IMR-90 (cell line): ENCODE measurements around the gene WDR1. TPM values are rescaled to one million over a fixed set of nuclear protein-coding genes. Genes with fewer than 3 reads are reported as not detected.

ENCODE experiments used
- ATAC-seq: fragments of 200-7000 bp; cut with Tn5 transposase; 2 replicates; pipeline ENCODE4 v1.9.1; 2020; ENCODE audit warnings: low read depth, mild to moderate bottlenecking, moderate library complexity
- BruUV-seq: library from RNA; stranded (reverse); fragments of 400-500 nt; replicated peaks from 2 replicates; lab custom pipeline; 2021; lab: Mats Ljungman, UMichigan
- CTCF ChIA-PET: fragments of 300-600 bp; formaldehyde crosslinking; extraction: SDS; loops from one replicate; lab custom pipeline; 2021; ENCODE audit warnings: antibody characterized with exemption; lab: Yijun Ruan, JAX
- POLR2A ChIA-PET: fragments of 300-600 bp; sonication (Branson Sonifier 250); formaldehyde crosslinking; loops from one replicate; lab custom pipeline; 2022; ENCODE audit warnings: antibody characterized with exemption; ENCODE audit not compliant: unreplicated experiment; lab: Charles Lee
- DNase-seq: peaks from one replicate; pipeline ENCODE4 v3.0.0; 2013
- H2AFZ ChIP-seq: replicated peaks from 2 replicates; pipeline ENCODE3; 2013; ENCODE audit warnings: low read length, mild to moderate bottlenecking; ENCODE audit not compliant: poor library complexity
- H2AK5ac ChIP-seq: 2 replicates; pipeline ENCODE4 v1.6.1; 2013; ENCODE audit warnings: low read depth, low read length, inconsistent platforms
- H2AK9ac ChIP-seq: replicated peaks from 2 replicates; pipeline ENCODE3; 2013; ENCODE audit warnings: mild to moderate bottlenecking, low read depth, low read length, moderate library complexity; ENCODE audit not compliant: poor library complexity
- H2BK120ac ChIP-seq: 2 replicates; pipeline ENCODE4 v1.6.1; 2013; ENCODE audit warnings: low read depth, low read length, inconsistent platforms
- H2BK15ac ChIP-seq: 3 replicates; pipeline ENCODE4 v1.6.1; 2013; ENCODE audit warnings: low read depth, low read length, inconsistent platforms
- H2BK20ac ChIP-seq: 2 replicates; pipeline ENCODE4 v1.6.1; 2013; ENCODE audit warnings: low read depth, mild to moderate bottlenecking, inconsistent platforms, low read length, moderate library complexity
- H2BK5ac ChIP-seq: 2 replicates; pipeline ENCODE4 v1.6.1; 2013; ENCODE audit warnings: mild to moderate bottlenecking, low read depth, low read length, inconsistent platforms; ENCODE audit not compliant: poor library complexity, severe bottlenecking
- H3K14ac ChIP-seq: replicated peaks from 2 replicates; pipeline ENCODE4 v1.6.1; 2013; ENCODE audit warnings: low read depth, low read length, inconsistent platforms
- H3K18ac ChIP-seq: 2 replicates; pipeline ENCODE4 v1.6.1; 2013; ENCODE audit warnings: low read depth, low read length, control low read depth
- H3K23ac ChIP-seq: 2 replicates; pipeline ENCODE4 v1.6.1; 2013; ENCODE audit warnings: low read depth, low read length, inconsistent platforms
- H3K27ac ChIP-seq: 2 replicates; pipeline ENCODE4 v1.5.1; 2013; ENCODE audit warnings: mild to moderate bottlenecking, control low read depth, low read length; ENCODE audit not compliant: insufficient read depth
- H3K27me3 ChIP-seq: 2 replicates; pipeline ENCODE4 v1.6.1; 2013; ENCODE audit warnings: low read length; ENCODE audit not compliant: control insufficient read depth, insufficient read depth
- H3K36me3 ChIP-seq: 2 replicates; pipeline ENCODE4 v1.6.1; 2013; ENCODE audit warnings: low read length, mixed read lengths; ENCODE audit not compliant: control insufficient read depth, insufficient read depth
- H3K4ac ChIP-seq: 2 replicates; pipeline ENCODE4 v1.6.1; 2013; ENCODE audit warnings: low read depth, low read length, inconsistent platforms
- H3K4me1 ChIP-seq: 2 replicates; pipeline ENCODE4 v1.6.1; 2013; ENCODE audit warnings: low read length, mixed read lengths; ENCODE audit not compliant: control insufficient read depth, insufficient read depth
- H3K4me2 ChIP-seq: 2 replicates; pipeline ENCODE4 v1.6.1; 2013; ENCODE audit warnings: low read depth, mild to moderate bottlenecking, control low read depth, low read length, moderate library complexity
- H3K4me3 ChIP-seq: 2 replicates; pipeline ENCODE4 v1.5.1; 2013; ENCODE audit warnings: low read depth, mild to moderate bottlenecking, control low read depth, low read length, moderate library complexity; ENCODE audit not compliant: insufficient read depth
- H3K56ac ChIP-seq: 2 replicates; pipeline ENCODE4 v1.6.1; 2013; ENCODE audit warnings: low read length, inconsistent platforms; ENCODE audit not compliant: insufficient read depth; ENCODE audit errors: extremely low read depth
- H3K79me1 ChIP-seq, 2 experiments: 2 replicates each; pipeline ENCODE4 v1.6.1; 2013; ENCODE audit warnings: low read length in 2 of 2, inconsistent platforms in 1 of 2, low read depth in 1 of 2
- H3K9ac ChIP-seq: 2 replicates; pipeline ENCODE4 v1.6.1; 2013; ENCODE audit warnings: low read depth, low read length, control low read depth
- H3K9me1 ChIP-seq: 2 replicates; pipeline ENCODE4 v1.6.1; 2013; ENCODE audit warnings: low read length, inconsistent platforms; ENCODE audit not compliant: insufficient read depth
- H3K9me3 ChIP-seq: 2 replicates; pipeline ENCODE4 v1.6.1; 2013; ENCODE audit warnings: low read length; ENCODE audit not compliant: control insufficient read depth, insufficient read depth
- H4K20me1 ChIP-seq: 2 replicates; pipeline ENCODE4 v1.6.1; 2013; ENCODE audit warnings: low read length, inconsistent platforms; ENCODE audit not compliant: insufficient read depth
- H4K5ac ChIP-seq: 2 replicates; pipeline ENCODE4 v1.6.1; 2013; ENCODE audit warnings: mild to moderate bottlenecking, low read depth, low read length, control low read depth
- H4K8ac ChIP-seq, 2 experiments: 2 replicates each; pipeline ENCODE4 v1.6.1; 2013; ENCODE audit warnings: low read depth in 2 of 2, low read length in 2 of 2, control low read depth in 1 of 2, inconsistent platforms in 1 of 2
- H4K91ac ChIP-seq: 2 replicates; pipeline ENCODE4 v1.6.1; 2013; ENCODE audit warnings: low read depth, low read length, inconsistent platforms; ENCODE audit not compliant: insufficient read depth
- BHLHE40 ChIP-seq: fragments of 150-350 bp; IDR thresholded peaks from 2 replicates; pipeline ENCODE4 v1.6.1; 2016; ENCODE audit warnings: mild to moderate bottlenecking, low read depth, low read length
- CEBPB ChIP-seq: IDR thresholded peaks from 2 replicates; pipeline ENCODE4 v1.6.1; 2012; ENCODE audit warnings: low read depth, low read length, improper control_type of control experiment
- CHD1 ChIP-seq: IDR thresholded peaks from 2 replicates; pipeline ENCODE4 v1.6.1; 2012; ENCODE audit warnings: low read depth, low read length, improper control_type of control experiment
- FOS ChIP-seq: fragments of 150-350 bp; IDR thresholded peaks from 2 replicates; pipeline ENCODE4 v1.6.1; 2016; ENCODE audit warnings: low read depth, low read length
- MAFK ChIP-seq: IDR thresholded peaks from 2 replicates; pipeline ENCODE4 v1.6.1; 2012; ENCODE audit warnings: low read depth, low read length, improper control_type of control experiment
- MAZ ChIP-seq: IDR thresholded peaks from 2 replicates; pipeline ENCODE4 v1.6.1; 2012; ENCODE audit warnings: low read depth, mild to moderate bottlenecking, low read length, improper control_type of control experiment, moderate library complexity, borderline replicate concordance
- MXI1 ChIP-seq: IDR thresholded peaks from 2 replicates; pipeline ENCODE4 v1.6.1; 2012; ENCODE audit warnings: low read depth, mild to moderate bottlenecking, low read length, moderate library complexity, borderline replicate concordance
- NFE2L2 ChIP-seq: fragments of 150-350 bp; IDR thresholded peaks from 2 replicates; pipeline ENCODE4 v1.6.1; 2016; ENCODE audit warnings: low read depth, mild to moderate bottlenecking, low read length
- POLR2A ChIP-seq: IDR thresholded peaks from 2 replicates; pipeline ENCODE4 v1.6.1; 2012; ENCODE audit warnings: mild to moderate bottlenecking, low read depth, low read length
- RAD21 ChIP-seq: IDR thresholded peaks from 2 replicates; pipeline ENCODE4 v1.6.1; 2012; ENCODE audit warnings: low read length, improper control_type of control experiment
- RCOR1 ChIP-seq: IDR thresholded peaks from 2 replicates; pipeline ENCODE4 v1.6.1; 2012; ENCODE audit warnings: mild to moderate bottlenecking, low read length, improper control_type of control experiment; ENCODE audit not compliant: insufficient replicate concordance
- RFX5 ChIP-seq: IDR thresholded peaks from 2 replicates; pipeline ENCODE4 v1.8.0; 2012; ENCODE audit warnings: low read depth, mild to moderate bottlenecking, low read length, moderate library complexity
- SMC3 ChIP-seq: fragments of 150-350 bp; IDR thresholded peaks from 2 replicates; pipeline ENCODE4 v1.6.1; 2016; ENCODE audit warnings: low read depth, mild to moderate bottlenecking, antibody characterized with exemption, low read length, moderate library complexity
- WGBS, 2 experiments: methylation state at CpG; one replicate each; pipeline versions ENCODE4 v1.1.5 to v1.1.7; 2013; ENCODE audit warnings: missing lambda C conversion rate in 2 of 2; ENCODE audit not compliant: insufficient read length in 1 of 2; ENCODE audit errors: extremely low coverage in 2 of 2; 5-methylcytosine and 5-hydroxymethylcytosine counted together
- dilution Hi-C: fragments of 300-500 bp; cut with HindIII; formaldehyde crosslinking; loops from one replicate; pipeline ENCODE4 v1.14.3; 2018; ENCODE audit warnings: low sequenced_read_pairs; ENCODE audit not compliant: unreplicated experiment
- in situ Hi-C: fragments of 300-500 bp; cut with MboI; formaldehyde crosslinking; loops from 3 replicates; pipeline ENCODE4 v1.14.3; 2019; ENCODE audit warnings: low sequenced_read_pairs, inconsistent platforms, mixed read lengths
- intact Hi-C: fragments of 100-400 bp; cut with micrococcal nuclease; formaldehyde crosslinking; loops from 2 replicates; pipeline ENCODE4 v1.10.0; 2022
- polyA plus RNA-seq, 3 experiments: library from polyadenylated mRNA; depleted of rRNA; stranded (reverse); fragments of >200 nt; gene quantifications; 2 replicates each; pipeline ENCODE4 v1.2.3, GENCODE V29; 2012; ENCODE audit warnings: low replicate concordance in 1 of 3
- total RNA-seq: library from RNA; depleted of rRNA; stranded (reverse); fragments of >200 nt; gene quantifications from 2 replicates; pipeline ENCODE4 v1.2.3, GENCODE V29; 2012
- TF ChIP-seq, protein P1 (sequence below): fragments of 150-350 bp; IDR thresholded peaks from 2 replicates; pipeline ENCODE4 v1.6.1; 2017; ENCODE audit warnings: mild to moderate bottlenecking, antibody characterized with exemption, low read length, low read depth
- TF ChIP-seq, protein P2 (sequence below): conservative IDR thresholded peaks from 2 replicates; pipeline ENCODE4 v1.5.1; 2012; ENCODE audit warnings: mild to moderate bottlenecking, low read depth, low read length, improper control_type of control experiment
- TF ChIP-seq, protein P3 (sequence below): fragments of 150-350 bp; IDR thresholded peaks from 2 replicates; pipeline ENCODE4 v1.6.1; 2016; ENCODE audit warnings: low read depth, mild to moderate bottlenecking, low read length, moderate library complexity, borderline replicate concordance

Gene WDR1
- total and polyA plus RNA-seq, 2 of the 4 experiments (the other 2 are of a cell fraction) = 725 to 992 TPM

DNA sequence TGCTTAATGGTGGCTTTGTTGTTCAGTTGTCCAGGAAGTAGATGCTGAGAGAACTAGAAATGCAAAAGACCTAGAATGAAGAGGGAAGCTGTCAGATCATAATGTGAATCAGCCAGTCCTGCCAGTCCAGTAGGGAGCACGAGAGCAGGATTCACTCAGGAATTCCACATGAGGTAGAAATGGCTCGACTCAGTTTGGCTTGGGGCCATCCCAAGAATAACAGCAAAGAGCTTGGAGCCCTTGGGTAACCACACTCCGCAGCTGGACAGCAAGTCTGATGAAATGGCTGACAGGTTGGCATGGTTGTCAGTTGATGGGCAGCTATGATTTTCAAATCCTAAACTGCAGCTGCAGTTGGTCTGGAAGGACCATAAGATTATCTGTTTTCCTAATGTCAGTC, 44.5 kb upstream of the WDR1 start:
- intact Hi-C loops = no loop called here
- no peak overlapping the region for H4K91ac ChIP-seq
- DNase-seq = peak; percentile 3

More for the DNA sequence above, 44.5 kb upstream of the WDR1 start:
- H3K79me1 ChIP-seq = no peaks in the 10 kb centered on the region
- in situ Hi-C loops = loop anchor here (5.0 kb wide), 1 partner anchor 386 kb away; no protein-coding TSS in a partner anchor
- no peak overlapping the region for H3K4me3 ChIP-seq
- no peak overlapping the region for H3K9ac ChIP-seq
- no peak overlapping the region for H2BK5ac ChIP-seq
- WGBS, 2 experiments = 29% methylated on average over 1 of the region's 3 CpGs; no CpG with 5 or more reads in 1 of the 2 experiments
- no peaks in the 10 kb centered on the region for H4K20me1 ChIP-seq
- no peak for TF ChIP-seq SMC3
- TF ChIP-seq, protein P1, sequence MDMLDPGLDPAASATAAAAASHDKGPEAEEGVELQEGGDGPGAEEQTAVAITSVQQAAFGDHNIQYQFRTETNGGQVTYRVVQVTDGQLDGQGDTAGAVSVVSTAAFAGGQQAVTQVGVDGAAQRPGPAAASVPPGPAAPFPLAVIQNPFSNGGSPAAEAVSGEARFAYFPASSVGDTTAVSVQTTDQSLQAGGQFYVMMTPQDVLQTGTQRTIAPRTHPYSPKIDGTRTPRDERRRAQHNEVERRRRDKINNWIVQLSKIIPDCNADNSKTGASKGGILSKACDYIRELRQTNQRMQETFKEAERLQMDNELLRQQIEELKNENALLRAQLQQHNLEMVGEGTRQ = no peak
- TF ChIP-seq, protein P2, sequence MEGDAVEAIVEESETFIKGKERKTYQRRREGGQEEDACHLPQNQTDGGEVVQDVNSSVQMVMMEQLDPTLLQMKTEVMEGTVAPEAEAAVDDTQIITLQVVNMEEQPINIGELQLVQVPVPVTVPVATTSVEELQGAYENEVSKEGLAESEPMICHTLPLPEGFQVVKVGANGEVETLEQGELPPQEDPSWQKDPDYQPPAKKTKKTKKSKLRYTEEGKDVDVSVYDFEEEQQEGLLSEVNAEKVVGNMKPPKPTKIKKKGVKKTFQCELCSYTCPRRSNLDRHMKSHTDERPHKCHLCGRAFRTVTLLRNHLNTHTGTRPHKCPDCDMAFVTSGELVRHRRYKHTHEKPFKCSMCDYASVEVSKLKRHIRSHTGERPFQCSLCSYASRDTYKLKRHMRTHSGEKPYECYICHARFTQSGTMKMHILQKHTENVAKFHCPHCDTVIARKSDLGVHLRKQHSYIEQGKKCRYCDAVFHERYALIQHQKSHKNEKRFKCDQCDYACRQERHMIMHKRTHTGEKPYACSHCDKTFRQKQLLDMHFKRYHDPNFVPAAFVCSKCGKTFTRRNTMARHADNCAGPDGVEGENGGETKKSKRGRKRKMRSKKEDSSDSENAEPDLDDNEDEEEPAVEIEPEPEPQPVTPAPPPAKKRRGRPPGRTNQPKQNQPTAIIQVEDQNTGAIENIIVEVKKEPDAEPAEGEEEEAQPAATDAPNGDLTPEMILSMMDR = no peak
- TF ChIP-seq, protein P3, sequence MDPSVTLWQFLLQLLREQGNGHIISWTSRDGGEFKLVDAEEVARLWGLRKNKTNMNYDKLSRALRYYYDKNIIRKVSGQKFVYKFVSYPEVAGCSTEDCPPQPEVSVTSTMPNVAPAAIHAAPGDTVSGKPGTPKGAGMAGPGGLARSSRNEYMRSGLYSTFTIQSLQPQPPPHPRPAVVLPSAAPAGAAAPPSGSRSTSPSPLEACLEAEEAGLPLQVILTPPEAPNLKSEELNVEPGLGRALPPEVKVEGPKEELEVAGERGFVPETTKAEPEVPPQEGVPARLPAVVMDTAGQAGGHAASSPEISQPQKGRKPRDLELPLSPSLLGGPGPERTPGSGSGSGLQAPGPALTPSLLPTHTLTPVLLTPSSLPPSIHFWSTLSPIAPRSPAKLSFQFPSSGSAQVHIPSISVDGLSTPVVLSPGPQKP = no peak
- TF ChIP-seq RAD21 = no peak
- TF ChIP-seq FOS = no peak
- TF ChIP-seq CEBPB = no peak
- no peak for TF ChIP-seq MXI1
- TF ChIP-seq BHLHE40 = no peak
- TF ChIP-seq CHD1 = no peak
- no peak for TF ChIP-seq RCOR1
- TF ChIP-seq MAFK = no peak
- TF ChIP-seq POLR2A = no peak
- no peak for TF ChIP-seq RFX5
- TF ChIP-seq NFE2L2 = no peak
- TF ChIP-seq MAZ = no peak
- H3K18ac ChIP-seq = no peak overlapping the region
- H2BK20ac ChIP-seq = no peak overlapping the region
- H3K36me3 ChIP-seq = no peaks in the 10 kb centered on the region
- H2BK15ac ChIP-seq = no peak overlapping the region
- no peak overlapping the region for H3K14ac ChIP-seq
- dilution Hi-C loops = loop anchor here (25.0 kb wide), 1 partner anchor 251 kb away; no protein-coding TSS in a partner anchor
- ChIA-PET CTCF (no interaction called here), POLR2A (no interaction called here)
- H4K8ac ChIP-seq = no peak overlapping the region
- H3K4me2 ChIP-seq = no peak overlapping the region
- peaks cover 5% of the 10 kb centered on the region for H3K4me1 ChIP-seq
- H3K9me1 ChIP-seq = no peaks in the 10 kb centered on the region
- no peak overlapping the region for H2AFZ ChIP-seq
- no peak overlapping the region for H4K5ac ChIP-seq
- no TSS peak for BruUV-seq
- H3K27me3 ChIP-seq = peaks cover 8% of the 10 kb centered on the region
- no peaks in the 10 kb centered on the region for H3K9me3 ChIP-seq
- H3K27ac ChIP-seq = no peak overlapping the region
- no peak overlapping the region for H2AK5ac ChIP-seq
- no peak overlapping the region for H3K23ac ChIP-seq
- no peak overlapping the region for H3K56ac ChIP-seq
- no peak overlapping the region for H3K4ac ChIP-seq
- no peak overlapping the region for H2BK120ac ChIP-seq
- no peak overlapping the region for H2AK9ac ChIP-seq
- ATAC-seq = no peak
